WI38 (cell line): ENCODE results near the gene ACSS3.

Experiments used
- H3K4me3 ChIP-seq: 2 replicates; pipeline ENCODE4 v1.5.1; 2011; ENCODE audit warnings: low read depth, mild to moderate bottlenecking, control low read depth, low read length
- CTCF ChIP-seq: IDR thresholded peaks from 2 replicates; pipeline ENCODE4 v1.5.1; 2012; ENCODE audit warnings: low read depth, mild to moderate bottlenecking, control low read depth, low read length

The ACSS3 gene

GRCh38 chr12:81147292-81147919 is 69.5 kb downstream of the ACSS3 start:
- H3K4me3 ChIP-seq, result no peak overlapping the region
- no peak for TF ChIP-seq CTCF

- H3K4me3 ChIP-seq, result no peak overlapping the region
- no peak for TF ChIP-seq CTCF
Observed at GRCh38 chr12:81150382-81150781, 72.5 kb downstream of the ACSS3 start.

- no peak for TF ChIP-seq CTCF
- H3K4me3 ChIP-seq, result no peak overlapping the region
Observed at GRCh38 chr12:81159856-81160255, 82.0 kb downstream of the ACSS3 start.

- no peak overlapping the region for H3K4me3 ChIP-seq
- TF ChIP-seq CTCF, result no peak
Observed at GRCh38 chr12:81161680-81162079, 83.8 kb downstream of the ACSS3 start.

GRCh38 chr12:81162391-81163136 is 84.7 kb downstream of the ACSS3 start:
- no peak for TF ChIP-seq CTCF
- H3K4me3 ChIP-seq, result no peak overlapping the region

- H3K4me3 ChIP-seq, result no peak overlapping the region
- no peak for TF ChIP-seq CTCF
Observed at GRCh38 chr12:81164827-81165226, 86.9 kb downstream of the ACSS3 start.

GRCh38 chr12:81166790-81167189 is 88.9 kb downstream of the ACSS3 start:
- no peak overlapping the region for H3K4me3 ChIP-seq
- TF ChIP-seq CTCF, result no peak
